Loucy (cell line): ENCODE results near the gene CCDC63.

Source experiments
- CTCF ChIP-seq: fragments of 200-600 bp; sonication (generic); conservative IDR thresholded peaks from 2 replicates; pipeline ENCODE4 v1.5.1; 2014; ENCODE audit warnings: mild to moderate bottlenecking, antibody characterized with exemption, low read length
- EZH2phosphoT487 ChIP-seq: fragments of 200-600 bp; IDR thresholded peaks from 2 replicates; pipeline ENCODE4 v1.6.1; 2018; ENCODE audit warnings: antibody characterized with exemption, mild to moderate bottlenecking, moderate library complexity, borderline replicate concordance

GRCh38 chr12:110798461-110798860 is 48.3 kb upstream of the CCDC63 start:
- TF ChIP-seq CTCF, result no peak
- TF ChIP-seq EZH2phosphoT487, result no peak
